HEK293 (cell line): Measurements from ENCODE around the gene AGRN.

Experiments used
- AEBP2 ChIP-seq: fragments of 450-650 bp; formaldehyde crosslinking; IDR thresholded peaks from 2 replicates; pipeline ENCODE4 v1.5.1; 2016; ENCODE audit warnings: missing biosample characterization, missing genetic modification characterization, borderline replicate concordance
- BCL6B ChIP-seq: fragments of 450-650 bp; formaldehyde crosslinking; IDR thresholded peaks from 2 replicates; pipeline ENCODE4 v1.5.1; 2017; ENCODE audit warnings: missing biosample characterization, missing genetic modification characterization
- EGR2 ChIP-seq: fragments of 450-650 bp; formaldehyde crosslinking; IDR thresholded peaks from 2 replicates; pipeline ENCODE4 v1.5.1; 2016; ENCODE audit warnings: low read depth, missing biosample characterization, missing genetic modification characterization
- GLIS1 ChIP-seq: fragments of 450-650 bp; formaldehyde crosslinking; IDR thresholded peaks from 2 replicates; pipeline ENCODE4 v1.5.1; 2016; ENCODE audit warnings: missing biosample characterization, missing genetic modification characterization
- OSR2 ChIP-seq: fragments of 450-650 bp; formaldehyde crosslinking; IDR thresholded peaks from 2 replicates; pipeline ENCODE4 v1.5.1; 2016; ENCODE audit warnings: missing biosample characterization, missing genetic modification characterization
- PRDM4 ChIP-seq: fragments of 450-650 bp; formaldehyde crosslinking; IDR thresholded peaks from 2 replicates; pipeline ENCODE4 v1.5.1; 2017; ENCODE audit warnings: missing biosample characterization, missing genetic modification characterization
- REPIN1 ChIP-seq: fragments of 450-650 bp; formaldehyde crosslinking; IDR thresholded peaks from 2 replicates; pipeline ENCODE4 v1.5.1; 2017; ENCODE audit warnings: missing biosample characterization, missing genetic modification characterization, low read depth
- TRIM28 ChIP-seq: IDR thresholded peaks from 2 replicates; pipeline ENCODE4 v1.6.1; 2011; ENCODE audit warnings: low read length, control low read depth, borderline replicate concordance
- YY2 ChIP-seq: fragments of 450-650 bp; formaldehyde crosslinking; IDR thresholded peaks from 2 replicates; pipeline ENCODE4 v1.5.1; 2016; ENCODE audit warnings: missing biosample characterization, missing genetic modification characterization
- ZBTB10 ChIP-seq: fragments of 450-650 bp; formaldehyde crosslinking; IDR thresholded peaks from 2 replicates; pipeline ENCODE4 v1.5.1; 2016; ENCODE audit warnings: missing biosample characterization, missing genetic modification characterization
- ZBTB44 ChIP-seq: fragments of 450-650 bp; IDR thresholded peaks from 2 replicates; pipeline ENCODE4 v1.5.1; 2018; ENCODE audit warnings: missing biosample characterization, mild to moderate bottlenecking, missing genetic modification characterization
- ZBTB48 ChIP-seq: fragments of 450-650 bp; formaldehyde crosslinking; IDR thresholded peaks from 2 replicates; pipeline ENCODE4 v1.5.1; 2016; ENCODE audit warnings: missing biosample characterization, missing genetic modification characterization
- ZNF121 ChIP-seq: fragments of 450-650 bp; formaldehyde crosslinking; IDR thresholded peaks from 2 replicates; pipeline ENCODE4 v1.5.1; 2016; ENCODE audit warnings: missing biosample characterization, missing genetic modification characterization
- ZNF211 ChIP-seq: fragments of 450-650 bp; formaldehyde crosslinking; IDR thresholded peaks from 2 replicates; pipeline ENCODE4 v1.5.1; 2016; ENCODE audit warnings: low read depth, missing biosample characterization, missing genetic modification characterization
- ZNF274 ChIP-seq, 2 experiments: fragments of 200-500 bp in 1 of 2; fragments of 450-650 bp in 1 of 2; sonication (Bioruptor generic) in 1 of 2; formaldehyde crosslinking in 1 of 2; IDR thresholded peaks; 2 replicates each; pipeline versions ENCODE4 v1.5.1 to v1.6.1; 2014 to 2016; ENCODE audit warnings: borderline replicate concordance in 1 of 2, inconsistent platforms in 1 of 2, low read length in 1 of 2, missing biosample characterization in 1 of 2, missing genetic modification characterization in 1 of 2
- ZNF280C ChIP-seq: fragments of 450-650 bp; formaldehyde crosslinking; IDR thresholded peaks from 2 replicates; pipeline ENCODE4 v1.5.1; 2016; ENCODE audit warnings: missing biosample characterization, missing genetic modification characterization
- ZNF302 ChIP-seq: fragments of 450-650 bp; formaldehyde crosslinking; IDR thresholded peaks from 2 replicates; pipeline ENCODE4 v1.5.1; 2016; ENCODE audit warnings: missing biosample characterization, missing genetic modification characterization, low read depth
- ZNF324 ChIP-seq: fragments of 450-650 bp; formaldehyde crosslinking; IDR thresholded peaks from 2 replicates; pipeline ENCODE4 v1.5.1; 2016; ENCODE audit warnings: missing biosample characterization, missing genetic modification characterization
- ZNF335 ChIP-seq: fragments of 450-650 bp; formaldehyde crosslinking; conservative IDR thresholded peaks from 2 replicates; pipeline ENCODE4 v1.5.1; 2016; ENCODE audit warnings: missing biosample characterization, missing genetic modification characterization
- ZNF350 ChIP-seq: fragments of 450-650 bp; formaldehyde crosslinking; IDR thresholded peaks from 2 replicates; pipeline ENCODE4 v1.5.0; 2017; ENCODE audit warnings: missing biosample characterization, mild to moderate bottlenecking, missing genetic modification characterization
- ZNF488 ChIP-seq: fragments of 450-650 bp; formaldehyde crosslinking; IDR thresholded peaks from 2 replicates; pipeline ENCODE4 v1.5.1; 2016; ENCODE audit warnings: missing biosample characterization, missing genetic modification characterization
- ZNF530 ChIP-seq: fragments of 450-650 bp; formaldehyde crosslinking; IDR thresholded peaks from 2 replicates; pipeline ENCODE4 v1.5.1; 2016; ENCODE audit warnings: low read depth, missing biosample characterization, missing genetic modification characterization
- ZNF629 ChIP-seq: fragments of 450-650 bp; formaldehyde crosslinking; IDR thresholded peaks from 2 replicates; pipeline ENCODE4 v1.5.1; 2017; ENCODE audit warnings: missing biosample characterization, missing genetic modification characterization
- ZNF660 ChIP-seq: fragments of 450-650 bp; IDR thresholded peaks from 2 replicates; pipeline ENCODE4 v1.5.1; 2018; ENCODE audit warnings: missing biosample characterization, mild to moderate bottlenecking, missing genetic modification characterization
- ZNF76 ChIP-seq: fragments of 450-650 bp; formaldehyde crosslinking; IDR thresholded peaks from 2 replicates; pipeline ENCODE4; 2016; ENCODE audit warnings: low read depth, missing biosample characterization, missing genetic modification characterization, borderline replicate concordance

The AGRN gene

GRCh38 chr1:1019122-1019999 is 559 bp upstream of the AGRN start (continued):
- TF ChIP-seq ZNF302 (no peak), ZBTB10 (tag by site-specific recombination) (peak; percentile 25; the same call in 1 of the 2 replicates), ZNF274 (IDR thresholded peaks at IDR 0.05; ENCODE audit: low read length) (no peak), ZNF274 (tag by site-specific recombination; IDR thresholded peaks at IDR 0.05; ENCODE audit: borderline replicate concordance) (no peak), PRDM4 (tag by site-specific recombination) (no peak), BCL6B (no peak), REPIN1 (no peak), AEBP2 (tag by site-specific recombination) (no peak), ZNF488 (no peak), ZNF629 (no peak), EGR2 (tag by site-specific recombination) (no peak), GLIS1 (peak; percentile 45; the same call in 1 of the 2 replicates), ZNF350 (no peak), ZNF324 (tag by site-specific recombination) (no peak), ZNF660 (no peak), ZNF76 (peak; percentile 22; the same call in 1 of the 2 replicates), OSR2 (tag by site-specific recombination) (no peak), TRIM28 (no peak), ZBTB48 (tag by site-specific recombination) (no peak), ZNF121 (tag by site-specific recombination) (peak; percentile 100), ZNF335 (tag by site-specific recombination) (no peak), ZBTB44 (tag by site-specific recombination) (peak; percentile 25; the same call in 1 of the 2 replicates), ZNF211 (no peak), ZNF280C (tag by site-specific recombination) (no peak), YY2 (tag by site-specific recombination) (no peak), ZNF530 (tag by site-specific recombination) (no peak)
